ENCODE results near the gene LRRC31. TPM values are rescaled to one million over a fixed set of nuclear protein-coding genes. Genes with fewer than 3 reads are reported as not detected.

Gene LRRC31
- total and polyA plus RNA-seq, 2 of the 8 experiments (the other 6 are each of a cell fraction or from before 2014, with no cell fraction given) = not detected

GRCh38 chr3:169894110-169894509 lies 24.4 kb upstream of the LRRC31 start:
- CTCF ChIA-PET (ENCODE audit: partially characterized antibody) = interaction anchor here (1.0 to 1.4 kb wide), 3 partner anchors 20 to 127 kb away, joined by 3 to 4 read pairs (median 3); no protein-coding TSS in a partner anchor
- TF ChIP-seq HDAC2 (IDR thresholded peaks at IDR 0.05; ENCODE audit: borderline replicate concordance in 1 of 2, low read depth in 2 of 2, low read length in 2 of 2) (no peak), GTF2F1 (IDR thresholded peaks at IDR 0.05; ENCODE audit: borderline replicate concordance, low read depth, low read length) (no peak), KDM4A (IDR thresholded peaks at IDR 0.05; ENCODE audit: low read depth, low read length, severe bottlenecking) (no peak), RBBP5 (IDR thresholded peaks at IDR 0.05; ENCODE audit: borderline replicate concordance, low read depth, low read length) (no peak), TEAD4 (IDR thresholded peaks at IDR 0.05; ENCODE audit: low read depth, low read length) (no peak), POLR2A (IDR thresholded peaks at IDR 0.05; ENCODE audit: control extremely low read depth in 1 of 2, low read depth in 2 of 2, low read length in 2 of 2) (no peak), HDAC6 (IDR thresholded peaks at IDR 0.05; ENCODE audit: low read depth, low read length) (no peak), CTBP2 (IDR thresholded peaks at IDR 0.05; ENCODE audit: borderline replicate concordance, insufficient read depth, insufficient read length, low read length) (no peak), SP1 (IDR thresholded peaks at IDR 0.05; ENCODE audit: low read depth, low read length) (no peak), JUND (IDR thresholded peaks at IDR 0.05; ENCODE audit: low read length) (no peak), CBX8 (IDR thresholded peaks at IDR 0.05; ENCODE audit: borderline replicate concordance, low read depth, low read length) (no peak)

More at GRCh38 chr3:169894110-169894509, 24.4 kb upstream of the LRRC31 start:
- Histone ChIP-seq H3K9me3 (ENCODE audit: insufficient read depth in 2 of 2, low read depth in 1 of 2, low read length in 1 of 2) (no peaks in the 10 kb centered on the region), H4K20me1 (replicated peaks in 1 of 2; ENCODE audit: control insufficient read depth in 1 of 2, insufficient read depth in 2 of 2, low read length in 2 of 2) (no peaks in the 10 kb centered on the region), H2BK5ac (ENCODE audit: low read depth, low read length) (no peak overlapping the region), H3K79me1 (ENCODE audit: low read depth, low read length) (no peaks in the 10 kb centered on the region), H3K23me2 (ENCODE audit: low read depth, low read length) (no peaks in the 10 kb centered on the region), H3K79me2 (ENCODE audit: control insufficient read depth in 1 of 2, insufficient read depth in 2 of 2, low read length in 2 of 2) (no peaks in the 10 kb centered on the region), H3K27ac (ENCODE audit: low read depth, low read length) (no peak overlapping the region), H2BK120ac (replicated peaks; ENCODE audit: low read depth, low read length) (no peak overlapping the region), H3K14ac (ENCODE audit: insufficient read length) (no peak overlapping the region), H3K4ac (replicated peaks; ENCODE audit: insufficient read length, low read depth, low read length) (no peak overlapping the region), H4K5ac (ENCODE audit: insufficient read length, low read depth, low read length) (no peak overlapping the region), H4K91ac (replicated peaks; ENCODE audit: insufficient read length, low read length) (no peak overlapping the region), H4K8ac (ENCODE audit: extremely low read depth, insufficient read depth, low read length) (no peak overlapping the region), H2BK15ac (ENCODE audit: low read length) (no peak overlapping the region), H3K36me3 (ENCODE audit: control insufficient read depth in 2 of 4, insufficient read depth in 4 of 4, low read length in 3 of 4) (no peaks in the 10 kb centered on the region), H3K23ac (ENCODE audit: insufficient read length) (no peak overlapping the region), H3K4me3 (ENCODE audit: extremely low read depth in 1 of 4, insufficient read depth in 2 of 4, low read depth in 3 of 4, low read length in 4 of 4) (no peak overlapping the region), H3K18ac (ENCODE audit: extremely low read depth, low read length) (no peak overlapping the region), H3K56ac (replicated peaks; ENCODE audit: insufficient read length, low read depth, low read length) (no peak overlapping the region), H2BK12ac (ENCODE audit: low read depth, low read length) (no peak overlapping the region), H3K4me2 (ENCODE audit: insufficient read depth in 1 of 2, low read depth in 2 of 2, low read length in 2 of 2) (no peak overlapping the region), H3K9ac (replicated peaks in 1 of 4; ENCODE audit: extremely low read depth in 1 of 4, low read depth in 3 of 4, low read length in 3 of 4) (no peak overlapping the region), H2AFZ (ENCODE audit: low read length) (no peak overlapping the region), H2AK5ac (ENCODE audit: low read depth, low read length) (no peak overlapping the region), H3K4me1 (replicated peaks in 1 of 4; ENCODE audit: control insufficient read depth in 3 of 4, insufficient read depth in 4 of 4, low read length in 3 of 4) (no peaks in the 10 kb centered on the region; a peak in 1 of 7 replicates), H3K27me3 (replicated peaks in 1 of 4; ENCODE audit: control insufficient read depth in 3 of 4, extremely low read depth in 1 of 4, insufficient read depth in 3 of 4, low read length in 3 of 4) (no peaks in the 10 kb centered on the region), H2BK20ac (ENCODE audit: low read length) (no peak overlapping the region)
- POLR2A ChIA-PET (ENCODE audit: partially characterized antibody) = interaction anchor here (0.6 kb wide), 1 partner anchor 276 kb away, joined by 4 read pairs; no protein-coding TSS in a partner anchor
- no peak for DNase-seq (ENCODE audit: low read depth in 1 of 2, low spot score in 2 of 2)
- FAIRE-seq = no peak
- WGBS, 2 experiments (ENCODE audit: extremely low coverage in 1 of 2, insufficient coverage in 1 of 2, insufficient read length in 1 of 2, insufficient replicate concordance in 2 of 2, low coverage in 1 of 2, low lambda C conversion rate in 2 of 2, missing lambda C conversion rate in 1 of 2) = 84% methylated on average over 7 of the region's 7 CpGs; no CpG with 5 or more reads in 1 of the 2 experiments
